HG03135 (cell line): ENCODE measurements around the gene GPC1.

Experiments
- ATAC-seq: cut with Tn5 transposase; IDR thresholded peaks from one replicate; pipeline ENCODE4 v1.9.1; 2021; ENCODE audit warnings: mild to moderate bottlenecking, moderate library complexity; ENCODE audit not compliant: unreplicated experiment

The GPC1 gene

DNA sequence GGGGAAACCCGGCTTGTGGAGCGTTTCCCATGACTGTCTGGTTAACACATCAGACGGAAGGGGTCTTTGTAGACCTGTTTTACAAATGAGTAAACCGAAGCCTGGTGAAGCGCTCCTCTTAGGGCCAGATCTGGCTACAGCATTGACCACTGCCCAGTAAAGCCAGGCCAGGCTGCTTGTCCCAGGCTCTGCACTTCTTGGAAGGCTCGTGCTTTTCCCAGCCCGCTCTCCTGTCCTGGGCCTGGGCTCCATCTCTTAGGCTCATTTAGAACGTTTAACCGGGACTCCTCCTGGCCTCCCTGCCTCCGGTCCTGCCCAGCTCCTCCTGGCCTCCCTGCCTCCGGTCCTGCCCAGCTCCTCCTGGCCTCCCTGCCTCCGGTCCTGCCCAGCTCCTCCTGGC is 4.8 kb downstream of the GPC1 start:
- ATAC-seq, result no peak

DNA sequence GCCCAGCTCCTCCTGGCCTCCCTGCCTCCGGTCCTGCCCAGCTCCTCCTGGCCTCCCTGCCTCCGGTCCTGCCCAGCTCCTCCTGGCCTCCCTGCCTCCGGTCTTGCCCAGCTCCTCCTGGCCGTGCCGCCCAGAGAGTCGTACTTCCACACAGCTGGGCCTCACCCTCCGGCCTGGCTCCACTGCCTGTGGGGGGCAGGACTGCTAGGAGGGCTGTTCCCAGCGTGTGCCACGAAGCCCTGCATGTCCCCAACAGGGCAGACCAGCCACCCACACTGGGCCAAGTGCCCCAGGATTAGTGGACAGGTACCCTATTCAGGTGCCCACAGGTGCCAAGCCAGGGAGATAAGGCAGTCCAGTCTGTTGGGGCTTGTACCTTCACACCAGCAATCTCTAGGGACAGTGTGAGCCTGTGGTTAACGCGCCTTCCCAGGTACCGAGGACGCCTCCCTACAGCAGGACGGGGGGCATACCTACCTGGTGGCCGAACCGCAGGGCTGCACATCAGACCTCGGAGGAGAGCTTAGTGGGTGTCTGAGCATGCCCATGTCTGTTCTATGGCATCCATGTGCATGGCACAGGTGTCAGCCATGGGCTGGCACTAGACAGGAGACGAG is 5.3 kb downstream of the GPC1 start:
- ATAC-seq, result no peak

DNA sequence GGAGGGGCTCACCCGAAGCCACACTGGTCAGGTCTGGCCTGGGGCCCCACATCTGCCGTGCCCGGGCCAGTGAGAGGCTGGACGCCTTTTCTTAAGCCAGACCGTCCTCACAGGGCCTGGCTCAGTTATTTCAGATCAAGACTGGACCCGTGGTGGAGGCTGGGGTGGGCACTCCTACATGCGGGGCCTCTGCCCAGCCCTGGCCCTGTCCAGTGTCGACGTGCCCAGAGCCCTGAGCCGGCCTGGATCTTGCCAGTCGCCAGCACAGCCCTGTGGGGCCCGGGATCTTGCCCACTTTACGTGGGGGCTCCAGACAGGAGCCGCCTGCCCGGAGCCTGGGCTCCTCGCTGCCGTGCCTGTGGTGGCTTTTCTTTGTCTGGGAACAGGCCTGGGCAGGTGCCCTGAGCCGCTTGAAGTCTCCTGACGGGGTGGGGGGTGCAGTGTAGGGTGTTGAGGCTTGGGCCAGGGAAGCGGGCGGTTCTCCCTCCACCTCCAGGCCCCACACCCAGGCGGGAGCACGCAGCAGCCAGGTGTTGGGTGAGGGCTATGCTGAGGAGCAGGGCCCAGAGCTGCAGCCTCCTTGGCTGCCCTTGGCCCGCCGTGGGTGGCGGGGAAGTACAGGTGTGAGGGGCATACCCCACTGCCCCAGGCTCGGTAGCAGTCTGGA is 6.0 kb downstream of the GPC1 start:
- no peak for ATAC-seq

DNA sequence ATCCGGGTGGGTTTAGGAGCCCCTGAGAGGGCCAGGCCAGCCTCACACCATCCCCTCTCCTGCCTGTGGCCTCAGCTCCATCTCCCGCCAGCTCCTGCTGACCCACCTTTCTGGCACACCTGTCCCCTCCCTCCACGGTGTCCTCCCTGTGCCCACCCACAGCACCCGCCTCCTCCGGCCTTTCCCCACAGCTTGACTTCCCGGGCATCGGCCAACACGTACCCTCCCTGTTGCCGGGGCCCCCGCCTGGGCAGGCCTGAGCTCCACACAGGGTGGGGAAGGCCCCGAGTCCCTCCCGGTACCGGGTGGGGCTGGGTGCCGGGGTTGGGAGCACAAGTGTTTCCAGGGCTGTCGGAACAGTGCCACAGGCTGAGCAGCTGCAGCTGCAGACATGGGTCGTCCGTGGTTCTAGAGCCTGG is 6.5 kb downstream of the GPC1 start:
- no peak for ATAC-seq

DNA sequence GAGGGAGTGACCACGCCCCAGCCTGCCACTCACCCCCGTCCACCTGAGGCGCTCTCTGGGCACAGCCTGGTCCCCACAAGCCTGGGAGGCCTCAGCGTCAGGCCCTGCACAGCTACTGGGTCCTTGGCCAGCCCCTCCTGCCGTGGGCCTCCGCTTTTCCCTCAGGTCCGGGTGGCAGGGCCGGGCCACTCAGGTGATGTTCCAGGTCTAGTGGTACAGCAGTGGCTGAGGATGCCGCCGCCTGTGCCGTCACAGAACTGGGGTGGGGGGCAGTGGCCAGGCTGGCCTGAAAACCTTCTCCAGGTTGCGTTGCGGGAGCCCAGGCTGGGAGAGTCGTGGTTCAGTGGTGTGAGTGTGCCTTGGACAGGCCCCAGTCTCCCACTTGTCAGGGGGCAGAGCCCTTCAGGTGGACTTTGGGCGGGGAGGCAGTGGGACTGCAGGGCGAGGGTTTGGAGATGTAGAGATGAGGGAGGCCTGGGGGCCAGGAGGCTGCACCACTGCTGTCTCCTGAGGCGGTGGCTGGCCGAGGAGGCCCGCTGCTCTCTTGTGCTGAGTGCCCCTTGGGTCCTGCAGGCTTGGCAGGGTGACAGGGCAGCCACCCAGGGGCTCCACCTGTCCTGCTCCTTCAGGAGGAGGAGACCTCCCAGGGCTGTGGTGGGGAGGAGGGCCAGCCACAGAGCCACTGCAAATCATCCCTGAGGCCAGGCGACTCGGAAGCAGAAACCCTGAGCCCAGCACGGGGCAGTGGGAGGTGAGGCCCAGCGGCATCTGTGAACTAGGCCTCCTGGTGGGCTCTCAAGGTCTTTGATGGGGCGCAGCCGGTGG is 7.6 kb downstream of the GPC1 start:
- ATAC-seq, result no peak

DNA sequence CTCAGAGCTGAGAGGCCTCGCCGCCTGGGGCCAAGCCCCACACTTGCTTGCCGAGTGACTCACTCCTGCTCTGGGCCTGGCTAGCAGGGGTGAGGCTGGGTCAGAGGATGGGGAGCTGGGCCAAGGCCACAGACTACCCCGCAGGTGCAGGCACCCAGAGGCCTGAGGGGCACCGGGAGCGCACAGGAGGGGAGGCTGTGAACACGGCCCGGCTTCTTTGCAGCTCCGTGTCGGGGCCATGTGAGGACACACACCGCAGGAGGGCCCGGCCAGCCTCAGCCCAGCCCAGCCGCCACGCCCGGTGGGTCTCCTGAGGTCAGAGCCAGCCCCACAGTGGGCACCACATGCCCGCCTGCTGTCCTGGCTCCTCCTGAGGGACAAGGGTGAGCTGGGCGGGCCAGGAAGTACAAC is 8.4 kb downstream of the GPC1 start:
- no peak for ATAC-seq

DNA sequence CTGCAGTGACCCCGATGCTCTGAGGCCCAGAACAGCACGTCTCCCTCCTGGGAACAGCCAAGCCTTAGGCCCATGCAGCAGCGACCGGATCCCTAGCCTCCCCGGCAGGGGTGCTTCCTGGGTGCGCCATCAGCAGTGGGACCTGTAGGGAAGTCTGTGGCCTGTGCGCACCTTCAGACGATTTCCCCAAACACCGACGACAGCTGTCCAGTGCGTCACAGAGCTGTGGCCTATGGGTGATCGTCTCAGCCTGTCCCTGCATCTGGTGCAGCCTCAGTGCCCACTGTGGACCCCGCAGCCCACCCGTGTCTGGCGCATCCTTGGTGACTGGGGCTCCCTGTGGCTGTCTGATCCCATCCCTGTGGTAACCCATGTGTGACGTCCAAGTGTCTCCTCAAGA is 9.0 kb downstream of the GPC1 start:
- no peak for ATAC-seq

DNA sequence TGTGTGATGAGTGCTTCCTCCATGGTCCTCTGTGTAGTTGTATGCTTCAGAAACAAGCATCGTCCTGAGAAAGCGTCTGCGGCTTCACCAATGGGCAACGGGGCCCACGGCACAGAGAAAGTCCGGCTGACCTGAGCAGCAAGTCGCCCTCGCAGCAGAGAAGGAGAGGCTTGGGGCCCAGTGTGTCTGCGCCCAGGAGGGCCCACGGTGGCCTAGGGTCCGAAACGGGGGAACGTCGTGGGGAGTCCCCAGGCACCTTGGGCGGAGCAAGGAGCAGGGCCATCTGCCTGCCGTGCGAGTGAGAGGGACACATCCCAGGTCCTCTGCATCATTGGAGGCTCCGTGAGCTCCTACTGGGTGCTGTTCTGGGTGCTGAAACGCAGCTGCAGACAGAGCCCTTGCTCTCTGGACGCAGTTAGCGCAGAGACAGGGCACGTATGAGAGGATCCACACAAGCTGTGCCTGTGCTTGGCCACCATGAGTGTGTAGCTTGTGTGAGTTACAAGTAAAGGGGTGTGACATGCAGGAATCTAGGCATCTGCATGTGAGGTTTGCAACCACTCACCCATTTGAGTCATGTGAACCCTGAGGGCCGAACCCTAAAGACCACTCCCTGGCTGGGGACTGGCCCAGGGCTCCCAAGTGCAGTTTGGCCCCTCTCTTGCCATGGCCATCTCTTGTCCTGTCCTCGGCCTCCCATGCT is 10.6 kb downstream of the GPC1 start:
- no peak for ATAC-seq

DNA sequence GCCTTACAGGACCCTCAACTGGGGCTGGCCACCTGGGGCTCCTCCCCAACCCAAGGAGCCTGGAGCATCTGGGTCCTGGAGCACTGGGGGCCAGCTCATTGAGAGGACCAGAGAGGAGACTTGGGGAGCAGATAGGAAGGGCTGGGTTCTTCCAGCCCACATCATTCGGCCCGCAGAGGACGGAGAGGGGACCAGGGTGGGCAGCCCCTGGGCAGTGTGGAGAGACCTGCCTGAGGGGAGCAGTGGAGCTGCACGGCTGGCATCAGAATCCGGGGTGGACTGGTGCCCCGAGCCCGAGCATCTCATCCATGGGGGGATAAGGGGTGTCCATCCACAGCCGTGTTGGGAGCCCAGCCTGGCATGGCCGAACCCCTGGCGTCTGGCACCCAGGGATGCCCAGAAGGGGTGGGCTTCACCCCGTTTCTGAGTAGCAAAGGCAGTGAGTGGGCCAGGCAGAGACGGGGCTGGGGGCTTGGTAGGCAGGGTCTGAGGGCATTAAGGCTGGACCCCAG is 11.3 kb downstream of the GPC1 start:
- ATAC-seq, result no peak

DNA sequence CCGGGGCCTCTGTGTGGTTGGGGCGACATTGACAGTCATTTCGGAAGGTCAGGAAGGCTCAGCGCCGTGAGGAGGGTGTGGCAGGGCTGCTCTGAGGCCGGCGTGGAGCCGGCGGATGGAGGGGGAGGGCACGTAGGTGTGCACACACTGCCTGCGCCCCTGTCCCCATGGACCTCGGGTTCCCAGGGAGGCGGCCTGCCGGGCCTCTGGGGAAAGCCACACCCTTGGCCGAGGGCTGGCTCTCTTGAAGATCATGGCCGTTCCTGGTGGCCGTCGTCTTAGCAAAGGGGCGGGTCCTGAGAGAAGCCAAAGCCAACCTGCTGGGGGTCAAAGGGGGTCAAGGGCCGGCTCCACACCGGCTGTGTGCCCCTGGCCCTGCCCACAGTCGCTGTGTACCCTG is 11.9 kb downstream of the GPC1 start:
- ATAC-seq, result no peak

DNA sequence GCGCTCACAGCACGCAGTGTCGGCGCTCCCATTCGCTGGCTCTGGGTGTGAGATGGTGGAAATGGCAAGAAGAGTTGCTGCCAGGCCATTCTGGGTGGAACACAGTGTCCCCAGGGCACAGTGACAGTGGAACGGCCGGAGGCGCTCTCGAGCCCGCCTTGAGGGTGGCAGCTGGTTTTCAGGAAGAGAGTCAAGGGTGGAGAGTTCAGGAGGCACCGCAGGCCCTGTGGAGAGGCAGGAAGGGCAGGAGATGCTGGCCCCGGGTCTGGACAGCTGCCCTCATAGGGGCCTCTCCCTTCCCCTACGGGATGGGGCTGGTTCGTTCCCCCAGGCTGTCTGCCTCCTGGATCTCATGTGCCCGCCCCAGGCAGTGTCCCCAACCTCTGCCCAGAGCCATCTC is 12.5 kb downstream of the GPC1 start:
- ATAC-seq, result no peak

DNA sequence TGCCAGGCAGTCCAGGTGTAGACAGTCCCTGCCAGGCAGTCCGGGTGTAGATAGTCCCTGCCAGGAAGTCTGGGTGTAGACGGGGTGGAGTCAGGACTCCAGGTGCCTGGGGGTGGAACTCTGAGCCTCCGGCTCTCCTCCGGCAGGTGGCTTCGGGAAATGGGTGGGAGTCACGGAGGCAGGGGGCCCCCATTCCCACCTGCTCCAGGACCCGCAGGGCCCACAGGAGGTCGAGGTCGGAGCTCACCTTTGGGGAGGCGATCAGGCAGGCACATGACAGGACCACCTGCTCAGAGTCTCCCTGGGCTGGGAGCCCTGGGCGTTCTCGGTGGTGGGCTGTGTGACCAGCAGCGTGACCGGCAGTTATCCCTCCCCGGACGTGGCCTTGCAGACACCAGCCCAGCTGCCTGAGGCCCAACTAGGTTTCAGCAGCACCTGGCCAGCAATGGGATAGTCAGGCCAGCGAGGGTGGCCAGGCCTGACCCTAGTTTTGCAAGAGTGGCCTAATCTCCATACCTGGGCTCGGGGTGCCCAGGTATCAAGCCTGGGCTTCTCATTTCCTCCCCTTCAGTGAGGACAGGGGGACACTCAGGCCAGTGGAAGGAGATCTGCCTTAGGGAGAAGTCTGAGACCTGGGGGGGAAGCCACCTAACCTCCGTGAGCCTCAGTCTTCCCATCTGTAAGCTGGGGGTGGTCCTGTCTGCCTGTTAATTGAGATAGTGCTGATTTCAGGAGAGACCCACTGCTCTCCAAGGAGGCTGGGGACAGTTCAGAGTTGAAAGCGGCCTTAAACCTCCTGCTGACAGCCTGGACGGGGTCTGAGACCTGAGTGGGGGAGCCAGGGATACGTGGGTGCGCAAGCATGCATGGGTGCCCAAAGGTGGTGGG is 13.2 kb downstream of the GPC1 start:
- ATAC-seq, result no peak

DNA sequence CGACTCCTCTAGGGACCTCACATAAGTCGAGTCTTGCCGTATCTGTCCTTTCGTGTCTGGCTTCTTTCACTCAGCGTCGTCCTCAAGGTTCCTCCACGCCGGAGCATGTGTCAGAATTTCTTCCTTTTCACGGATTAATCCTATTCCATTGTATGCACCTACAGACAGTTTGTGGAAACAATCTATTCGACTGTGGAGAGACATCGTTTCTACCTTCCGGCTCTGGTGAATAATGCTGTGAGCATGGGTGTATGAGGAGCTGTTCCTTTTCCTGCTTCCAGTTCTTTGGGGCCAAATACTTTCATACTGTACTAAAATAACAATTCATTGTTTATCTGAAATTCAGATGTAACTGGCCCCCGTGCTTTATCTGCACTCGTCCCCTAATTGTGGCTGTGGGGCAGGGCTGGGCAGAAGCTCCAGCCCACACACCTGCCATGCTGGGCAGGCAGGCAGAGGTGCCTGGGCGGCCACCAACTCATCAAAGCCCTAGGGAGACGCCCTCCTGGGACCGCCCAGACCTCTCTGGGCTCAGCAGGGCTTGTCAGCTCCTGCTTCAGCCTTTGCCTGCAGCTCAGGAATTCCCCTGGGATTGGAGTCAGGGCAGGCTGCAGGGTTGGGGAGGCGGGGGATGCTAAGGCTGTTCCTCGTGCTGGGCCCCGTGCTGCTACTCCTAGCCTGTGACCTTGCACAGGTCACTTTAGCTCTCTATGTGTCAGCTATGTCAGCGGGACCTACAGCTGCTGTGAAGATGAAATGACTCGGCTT is 14.5 kb downstream of the GPC1 start:
- ATAC-seq, result no peak

DNA sequence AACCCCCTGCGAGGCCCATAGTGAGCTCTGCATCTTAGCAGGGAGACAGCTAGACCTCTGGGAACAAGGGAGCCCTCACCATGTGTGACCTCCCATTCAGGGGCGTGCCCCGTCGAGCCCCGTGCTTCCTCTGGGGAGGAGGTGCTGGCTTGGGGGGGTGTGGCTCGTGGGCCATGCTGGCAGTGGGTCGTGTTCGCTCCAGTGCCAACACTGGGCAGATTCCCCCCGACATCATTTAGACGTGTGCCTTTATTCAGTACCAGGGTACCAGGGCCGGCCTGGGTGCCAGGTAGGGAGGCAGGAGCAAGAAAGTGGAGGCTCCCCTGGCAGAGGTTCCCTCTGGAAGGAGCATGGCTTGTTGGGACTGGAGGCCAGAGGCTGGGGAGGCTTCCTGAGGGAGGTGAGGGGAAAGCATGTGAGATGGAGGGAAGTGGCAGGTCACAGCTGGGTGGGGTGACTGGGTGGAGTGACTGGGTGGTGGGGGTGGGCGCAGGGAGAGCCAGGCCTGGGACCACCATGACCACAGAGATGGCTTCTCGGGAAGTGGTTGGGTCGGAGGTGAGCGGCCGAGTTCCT is 15.2 kb downstream of the GPC1 start:
- no peak for ATAC-seq

DNA sequence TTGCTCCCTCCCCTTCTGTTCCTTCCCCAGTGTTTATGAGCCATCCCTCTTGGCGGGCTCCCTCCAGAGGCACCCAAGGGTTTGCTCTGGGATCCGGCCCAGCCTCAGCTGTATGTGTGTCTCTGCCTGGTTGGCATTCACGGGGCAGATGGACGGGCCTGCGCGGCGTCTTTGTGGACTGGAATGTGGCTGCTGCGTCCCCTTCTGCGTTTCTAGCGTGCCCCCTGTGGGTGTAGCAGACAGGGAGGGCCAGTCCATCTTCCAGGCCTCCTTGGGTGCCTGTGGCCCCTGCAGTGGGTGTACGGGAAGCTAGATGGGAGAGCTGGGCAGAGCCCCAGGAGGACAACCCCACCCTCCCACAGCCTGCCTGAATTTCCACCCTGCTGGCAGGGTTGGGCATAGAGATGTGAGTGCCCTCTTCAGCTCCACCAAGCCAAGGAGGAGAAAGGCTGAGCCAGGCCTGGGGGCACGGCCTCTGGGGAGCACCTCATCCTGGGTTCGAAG is 15.7 kb downstream of the GPC1 start:
- ATAC-seq, result no peak

DNA sequence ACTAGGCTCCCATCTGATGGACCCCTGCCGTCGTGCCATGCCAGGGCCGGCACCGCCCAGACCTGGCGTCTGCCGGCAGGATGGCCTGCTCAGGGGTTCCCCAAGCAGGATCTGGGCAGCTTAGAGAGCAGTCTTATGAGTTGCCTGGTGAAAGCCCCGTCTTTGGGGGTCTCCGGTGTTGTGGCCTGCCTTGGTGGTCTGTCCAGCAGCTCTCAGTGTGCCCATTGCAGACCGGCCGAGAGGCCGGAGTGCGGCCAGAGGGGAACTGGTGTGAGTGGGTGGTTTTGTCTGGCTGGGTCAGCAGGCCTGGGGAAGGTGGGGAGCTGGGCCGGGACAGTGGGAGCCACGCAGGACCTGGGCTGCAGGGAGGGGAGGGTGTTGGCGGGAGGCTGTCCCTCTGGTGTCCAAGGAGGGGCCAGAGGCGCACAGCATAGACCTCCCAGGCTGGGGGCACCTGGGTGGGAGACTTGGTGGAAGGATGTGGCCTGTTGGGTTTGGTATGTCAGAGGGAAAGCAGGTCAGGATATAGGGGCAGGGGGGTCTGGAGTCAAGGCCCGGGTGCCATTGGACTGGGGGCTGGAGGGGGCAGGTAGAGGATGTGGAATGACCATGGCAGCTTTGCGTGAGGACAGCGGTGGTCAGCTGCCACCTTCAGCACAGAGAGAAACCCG is 16.5 kb downstream of the GPC1 start:
- no peak for ATAC-seq

DNA sequence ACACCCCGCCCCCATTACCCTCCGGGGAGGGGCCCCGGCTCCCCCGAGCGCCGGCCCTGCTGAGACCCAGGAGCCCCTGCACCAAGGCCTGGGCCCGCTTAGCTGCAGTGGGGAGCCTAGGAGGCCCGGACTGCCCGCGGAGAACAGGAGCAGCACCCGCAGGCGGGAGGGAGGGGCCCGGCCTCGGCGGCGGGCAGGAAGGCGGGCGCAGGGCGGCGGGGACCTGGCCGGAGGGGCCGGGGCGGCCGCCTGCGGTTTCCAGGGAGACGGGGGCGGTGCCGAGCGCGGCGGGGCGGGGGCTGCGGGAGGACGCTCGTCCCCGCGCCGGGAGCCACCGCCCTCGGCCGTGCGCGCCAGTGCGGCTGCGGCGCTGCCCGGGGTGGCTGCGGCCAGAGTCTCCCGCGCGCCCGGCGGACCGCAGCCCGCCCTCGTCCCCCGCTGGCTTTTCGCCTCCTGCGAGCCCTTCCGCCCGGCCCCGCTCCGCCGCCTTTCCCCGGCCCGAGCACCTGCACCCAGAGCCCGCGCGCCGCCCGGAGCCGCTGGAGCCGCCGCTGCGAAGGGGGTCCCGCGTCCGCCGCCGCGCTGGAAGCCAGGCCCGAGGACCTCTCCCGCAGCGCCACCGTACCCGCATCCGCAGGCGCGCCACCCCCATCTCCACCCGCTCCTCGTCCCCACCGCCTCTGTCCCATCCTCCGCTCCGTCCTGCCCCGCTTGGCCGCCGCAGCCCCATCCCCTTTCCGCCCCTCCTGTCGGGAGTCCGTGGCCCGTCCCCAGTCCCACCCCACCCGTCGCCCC is 17.2 kb downstream of the GPC1 start:
- ATAC-seq, result no peak
